Dedifferentiated amniotic fluid mesenchymal stem cell (primary cell): ENCODE results near the gene SH3RF3.

Source experiments
- DNase-seq: peaks from one replicate; pipeline ENCODE4 v3.0.0-alpha.2; 2016; ENCODE audit errors: extremely low spot score

The SH3RF3 gene

GRCh38 chr2:109395494-109396201 is 266.6 kb downstream of the SH3RF3 start:
- DNase-seq = no peak

GRCh38 chr2:109396202-109397180 is 267.5 kb downstream of the SH3RF3 start:
- DNase-seq = no peak

- no peak for DNase-seq
Observed at GRCh38 chr2:109397893-109398292, 268.9 kb downstream of the SH3RF3 start.

- no peak for DNase-seq
Observed at GRCh38 chr2:109398366-109399015, 269.5 kb downstream of the SH3RF3 start.

GRCh38 chr2:109399066-109399465 is 270.1 kb downstream of the SH3RF3 start:
- DNase-seq = no peak

DNA sequence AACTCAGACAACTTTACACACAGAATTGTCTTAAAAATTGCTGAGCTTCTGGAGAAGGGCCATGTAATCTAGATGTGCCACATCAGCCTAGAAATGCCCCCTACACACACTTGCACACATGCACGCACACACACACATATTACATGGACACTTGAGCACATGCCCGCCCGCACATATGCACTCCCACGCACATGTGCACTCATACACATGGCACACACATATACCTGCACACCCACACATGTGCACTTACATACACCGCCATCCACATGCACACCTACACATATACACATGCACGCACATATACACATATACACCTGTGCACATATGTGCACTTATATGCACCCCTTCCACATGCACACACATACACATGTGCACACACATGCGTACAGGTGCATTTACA is 271.1 kb downstream of the SH3RF3 start:
- no peak for DNase-seq

DNA sequence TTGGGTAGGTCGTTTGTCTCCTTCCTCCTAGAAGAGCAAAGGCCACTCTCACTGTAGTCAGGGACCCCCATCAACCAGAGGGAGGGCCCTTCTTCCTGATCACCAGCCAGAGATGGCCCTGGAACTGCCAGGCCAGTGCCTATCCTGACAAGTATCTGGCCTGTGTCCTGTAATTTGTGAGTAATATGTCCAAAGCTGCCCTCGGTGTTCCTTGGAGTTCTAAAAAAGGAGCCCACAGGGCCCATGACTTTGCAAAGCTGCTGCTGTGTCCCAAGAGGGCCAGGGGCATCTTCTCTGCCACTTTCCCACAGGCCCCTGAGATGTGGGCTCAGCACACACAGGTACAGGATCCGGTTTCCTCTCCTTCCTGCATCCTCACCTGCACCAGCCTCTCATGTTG is 272.4 kb downstream of the SH3RF3 start:
- no peak for DNase-seq

DNA sequence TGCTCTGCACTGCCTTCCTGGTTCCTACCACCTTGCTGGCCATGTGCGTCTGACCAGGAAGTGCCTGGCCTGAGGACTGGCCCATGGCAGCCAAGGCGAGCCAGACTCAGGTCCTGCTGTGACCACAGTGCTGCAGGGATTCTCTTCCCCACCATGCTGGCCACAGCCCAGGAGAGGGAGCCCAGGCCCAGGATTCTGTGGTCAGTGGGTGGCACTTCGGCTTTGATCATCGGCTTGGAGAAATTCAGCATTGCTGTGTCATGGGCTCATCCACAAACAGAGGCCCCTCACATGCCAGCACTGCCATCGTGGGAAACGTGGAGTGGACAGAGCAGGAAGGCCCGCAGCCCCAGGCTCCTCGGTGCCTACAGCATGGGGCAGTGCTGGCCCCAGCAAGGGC is 273.2 kb downstream of the SH3RF3 start:
- DNase-seq = no peak

- DNase-seq = no peak
Observed at GRCh38 chr2:109402980-109403840, 274.2 kb downstream of the SH3RF3 start.

DNA sequence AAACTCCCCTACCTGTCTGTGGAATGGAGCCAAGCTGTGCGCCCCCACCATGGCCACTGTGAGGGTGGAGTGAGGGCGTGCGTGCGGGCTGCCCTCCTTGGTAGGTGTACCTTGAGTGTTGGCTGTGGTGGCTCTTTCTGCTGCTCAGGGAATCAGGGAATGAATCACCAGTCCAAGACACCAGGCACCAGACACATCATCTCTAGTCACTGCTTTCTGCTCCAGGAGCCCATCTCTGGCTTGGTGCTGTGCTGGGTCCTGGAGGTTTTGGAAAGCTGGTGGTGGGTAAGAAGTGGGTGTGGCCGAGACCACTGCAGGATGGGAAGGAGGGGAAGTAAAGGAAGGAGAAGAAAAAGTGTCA is 274.8 kb downstream of the SH3RF3 start:
- DNase-seq = no peak

DNA sequence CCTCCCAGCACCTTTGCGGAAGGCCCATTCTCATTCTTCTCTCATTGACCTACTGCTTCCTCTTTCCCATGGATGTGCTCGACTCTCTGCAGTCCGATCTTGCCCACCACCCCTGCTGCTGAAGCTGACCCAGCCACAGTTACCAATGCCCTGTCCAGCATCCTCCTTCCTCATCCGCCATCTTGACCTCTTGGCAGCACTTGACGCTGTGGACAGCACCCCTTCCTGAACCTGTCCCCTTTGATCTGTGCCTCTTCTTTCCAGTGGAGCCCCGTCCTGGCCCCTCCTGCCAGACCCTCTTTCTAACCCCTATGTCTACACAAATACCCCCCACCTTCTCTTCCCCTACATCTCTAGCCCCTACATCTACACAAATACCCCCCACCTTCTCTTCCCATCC is 275.7 kb downstream of the SH3RF3 start:
- DNase-seq = no peak

GRCh38 chr2:109405873-109406272 is 276.9 kb downstream of the SH3RF3 start:
- DNase-seq = no peak

DNA sequence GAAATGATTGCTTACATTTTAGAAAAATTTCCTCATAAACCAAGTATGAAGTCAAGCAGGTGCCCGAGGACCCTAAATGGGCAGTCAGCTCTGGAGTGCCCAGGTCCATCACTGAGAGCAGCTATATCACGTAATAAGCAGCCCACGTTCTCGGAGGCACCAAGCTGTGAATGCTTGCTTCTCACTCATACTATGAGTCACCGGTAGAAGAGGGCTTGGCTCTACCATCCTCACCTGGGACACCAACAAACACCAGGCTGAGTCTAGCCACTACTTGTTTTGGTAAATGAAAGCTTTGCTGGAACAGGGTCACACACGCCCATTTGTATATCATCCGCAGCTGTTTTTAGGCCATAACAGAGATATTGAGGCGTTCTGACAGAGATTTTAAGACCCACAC is 277.3 kb downstream of the SH3RF3 start:
- DNase-seq = no peak

DNA sequence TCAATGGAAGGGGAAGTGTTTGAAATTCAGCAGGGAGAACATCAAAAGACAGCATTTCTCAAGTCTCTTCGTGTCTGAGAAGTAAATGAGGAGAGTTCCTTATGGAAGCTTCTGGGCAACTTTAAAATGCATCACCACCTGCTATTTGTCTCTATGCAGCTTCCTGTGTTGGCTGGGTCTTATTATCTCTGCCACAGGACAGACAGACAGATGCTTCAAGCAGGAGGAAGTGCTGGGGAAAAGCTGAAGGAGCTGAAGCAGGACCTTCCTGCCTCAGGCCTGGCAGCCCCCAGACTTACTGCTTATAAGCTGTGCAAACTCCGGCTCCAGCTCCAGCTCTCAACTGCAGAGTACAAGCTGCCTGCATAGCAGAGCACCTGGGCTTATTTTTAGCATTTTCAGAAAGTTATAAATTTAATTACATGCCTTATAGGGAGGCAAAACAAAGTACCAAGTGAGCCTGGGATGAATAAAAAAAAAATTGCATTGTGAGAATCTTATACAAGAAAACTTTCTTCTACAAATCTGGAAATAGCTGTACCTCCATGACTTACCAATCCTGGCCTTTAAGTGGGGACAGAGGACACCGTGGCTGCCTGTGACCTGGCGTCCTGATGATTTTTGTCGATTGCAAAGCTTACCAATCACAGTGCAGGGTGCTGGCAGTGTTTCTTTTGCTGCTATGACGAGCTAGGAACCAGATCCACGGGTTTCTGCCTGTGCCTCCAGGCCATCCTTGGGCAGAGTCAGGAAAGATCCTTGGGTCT is 278.5 kb downstream of the SH3RF3 start:
- no peak for DNase-seq

GRCh38 chr2:109408043-109408335 is 279.0 kb downstream of the SH3RF3 start:
- no peak for DNase-seq

DNA sequence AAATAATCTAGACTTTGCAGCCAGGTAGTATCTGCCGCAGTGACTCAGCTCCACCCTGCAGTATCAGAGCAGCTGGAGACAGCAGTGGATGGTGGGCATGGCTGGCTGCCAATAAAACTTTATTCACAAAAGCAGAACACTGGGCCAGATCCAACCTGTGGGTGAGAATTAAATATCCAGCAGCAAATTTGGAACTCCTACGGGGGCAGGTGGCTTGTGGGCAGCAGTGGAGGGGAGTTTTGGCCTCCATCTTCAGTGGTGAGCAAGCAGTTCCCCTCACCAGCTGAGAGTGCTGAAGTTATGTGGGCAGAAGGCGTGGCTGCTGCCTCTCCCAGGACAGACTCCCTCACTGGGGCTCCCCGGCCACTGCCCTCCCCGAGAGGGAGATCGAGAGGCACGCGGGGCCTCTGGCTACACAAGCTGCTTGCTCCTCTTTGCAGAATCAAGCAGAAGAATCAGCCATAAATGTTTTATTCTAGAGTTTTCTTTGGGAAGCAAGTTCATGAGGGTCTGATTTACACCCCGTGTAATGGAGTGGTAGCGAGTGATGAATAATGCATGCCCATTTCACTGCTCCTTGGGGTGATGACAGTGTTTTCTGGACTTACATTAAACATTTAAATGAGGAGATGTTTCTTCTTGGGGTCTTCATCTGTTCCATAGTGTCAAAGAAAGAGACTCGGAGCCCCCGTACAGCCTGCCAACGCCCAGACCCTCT is 280.5 kb downstream of the SH3RF3 start:
- DNase-seq = no peak

- no peak for DNase-seq
Observed at GRCh38 chr2:109410039-109410815, 281.2 kb downstream of the SH3RF3 start.

DNA sequence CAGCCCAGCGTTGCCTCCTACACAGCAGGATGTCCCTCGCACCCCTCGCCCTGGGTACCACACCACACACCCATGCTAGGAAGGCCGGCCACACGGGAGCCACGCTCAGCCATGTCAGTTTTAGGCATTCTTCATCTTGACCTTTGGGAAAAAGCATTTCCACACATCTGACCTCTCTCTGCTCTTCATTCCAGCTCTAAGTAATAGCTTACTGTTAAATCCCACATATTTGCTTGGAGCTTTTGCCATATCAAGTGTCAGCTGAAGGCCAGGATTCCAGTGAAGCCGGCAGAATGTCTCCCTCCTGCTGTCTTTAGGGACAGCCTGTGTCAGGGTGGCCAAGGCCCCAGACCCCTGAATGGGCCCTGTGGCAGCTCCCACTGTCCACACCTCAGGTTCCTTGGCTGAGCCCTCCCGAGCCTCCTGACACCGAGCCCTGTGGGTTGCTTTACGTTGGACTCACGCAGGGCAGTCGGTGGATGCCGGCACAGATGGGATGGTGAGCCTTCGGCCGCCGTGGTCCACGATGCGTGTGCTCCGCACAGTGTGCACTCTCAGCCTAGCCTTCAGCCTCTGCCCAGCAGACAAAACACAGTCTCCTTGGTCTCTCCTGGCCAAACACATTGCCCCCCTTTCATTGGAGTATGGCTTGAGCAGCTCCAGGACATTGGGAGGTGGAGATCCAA is 282.8 kb downstream of the SH3RF3 start:
- DNase-seq = no peak

DNA sequence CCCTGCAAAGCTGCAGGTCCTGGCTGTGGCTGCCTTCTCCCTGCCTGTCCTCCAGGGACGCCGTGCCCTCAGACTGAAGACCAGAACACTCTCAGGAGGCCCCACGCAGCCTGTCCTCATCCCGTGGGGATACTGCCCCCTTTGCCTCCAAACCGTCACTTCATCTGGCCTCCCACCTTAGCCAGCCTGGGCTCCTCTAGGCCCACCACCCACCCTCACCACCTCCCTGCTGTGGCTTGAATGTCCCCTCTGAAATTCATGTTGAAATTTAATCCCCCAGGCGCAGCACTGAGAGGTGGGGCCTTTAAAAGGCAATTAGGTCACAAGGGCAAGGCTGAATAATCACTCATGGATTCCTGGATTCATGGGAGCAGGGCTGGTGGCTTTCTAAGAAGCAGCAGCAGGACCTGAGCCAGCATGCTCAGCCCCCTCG is 286.6 kb downstream of the SH3RF3 start:
- no peak for DNase-seq
